ENCODE data around the gene TELO2. TPM values are rescaled to one million over a fixed set of nuclear protein-coding genes. Genes with fewer than 3 reads are reported as not detected.

TELO2 gene
- total RNA-seq, 1 donor from 2014 or later: 26.0 TPM

DNA sequence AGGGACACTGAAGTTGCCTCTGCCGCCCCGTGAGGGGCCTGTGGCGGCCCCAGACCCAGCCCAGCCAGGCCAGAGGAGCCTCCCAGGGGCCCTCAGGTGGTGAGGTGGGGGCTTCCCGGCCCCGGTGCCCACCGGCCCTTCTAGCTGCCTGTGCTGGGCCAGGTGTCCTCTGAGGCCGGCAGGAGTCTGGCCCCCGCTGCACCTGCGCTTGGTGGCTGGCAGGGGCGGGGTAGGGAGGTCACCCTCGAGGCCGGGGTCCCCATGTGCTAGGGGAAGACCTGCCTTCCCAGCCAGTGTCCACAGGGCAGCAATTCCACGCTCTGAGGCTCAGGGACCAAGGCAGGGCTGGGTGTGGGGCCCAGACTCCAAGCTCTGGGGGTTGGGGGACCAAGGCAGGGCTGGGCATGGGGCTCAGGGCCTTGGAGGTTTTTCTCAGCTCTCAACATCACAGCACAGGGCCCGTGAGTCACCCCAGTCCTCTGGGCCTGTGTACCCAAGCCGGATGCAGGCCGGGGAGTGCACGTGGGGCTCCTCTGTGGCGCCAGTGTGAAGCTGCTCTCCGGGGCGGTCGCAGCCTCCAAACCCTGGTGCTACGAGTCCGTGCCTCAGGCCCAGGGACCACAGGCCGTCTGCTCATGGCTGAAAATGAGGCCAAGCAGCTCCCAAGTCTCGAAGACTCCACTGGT lies 47.5 kb upstream of the TELO2 start:
- no peaks in the 10 kb centered on the region for H3K27me3 ChIP-seq
- TF ChIP-seq CTCF (IDR thresholded peaks at IDR 0.05): no peak
- no peaks in the 10 kb centered on the region for H3K9me3 ChIP-seq
- no peak overlapping the region for H3K27ac ChIP-seq
- peaks cover 28% of the 10 kb centered on the region for H3K36me3 ChIP-seq
- no peak for ATAC-seq
- no peaks in the 10 kb centered on the region for H3K4me1 ChIP-seq
- intact Hi-C loops (cut with DNase I): no loop called here
- no peak for DNase-seq
- H3K4me3 ChIP-seq: no peak overlapping the region

- no peak for TF ChIP-seq CTCF (IDR thresholded peaks at IDR 0.05)
- intact Hi-C loops (cut with DNase I): no loop called here
- H3K4me1 ChIP-seq: no peaks in the 10 kb centered on the region
- no peak for ATAC-seq
- no peak for DNase-seq
- peaks cover 36% of the 10 kb centered on the region for H3K36me3 ChIP-seq
- H3K4me3 ChIP-seq: no peak overlapping the region
- no peak overlapping the region for H3K27ac ChIP-seq
- no peaks in the 10 kb centered on the region for H3K27me3 ChIP-seq
- no peaks in the 10 kb centered on the region for H3K9me3 ChIP-seq
Observed at GRCh38 chr16:1446296-1447080, 46.7 kb upstream of the TELO2 start.

DNA sequence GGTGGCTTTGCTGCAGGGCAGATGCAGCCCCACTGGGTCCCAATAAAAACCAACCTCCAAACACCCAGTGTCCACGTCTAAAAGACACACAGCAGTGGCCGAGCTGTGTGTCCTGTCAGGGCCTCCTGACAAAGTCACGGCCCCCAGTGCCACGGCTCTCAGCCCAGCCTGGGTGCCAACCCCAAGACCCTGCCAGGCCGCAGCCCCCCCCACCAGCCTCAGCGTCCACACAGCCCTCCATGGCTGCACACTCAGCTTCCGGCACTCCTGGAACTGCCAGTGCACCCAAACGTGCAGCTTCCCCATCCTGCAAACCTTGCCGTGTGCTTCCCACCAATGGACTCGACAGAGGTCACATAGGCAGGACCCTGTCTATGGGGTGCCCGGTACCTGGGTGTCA lies 45.2 kb upstream of the TELO2 start:
- Histone ChIP-seq H3K4me3 (no peak overlapping the region), H3K9me3 (no peaks in the 10 kb centered on the region), H3K36me3 (peaks cover 51% of the 10 kb centered on the region), H3K4me1 (no peaks in the 10 kb centered on the region), H3K27me3 (no peaks in the 10 kb centered on the region), H3K27ac (no peak overlapping the region)
- ATAC-seq (no peak), DNase-seq (no peak)
- intact Hi-C loops (cut with DNase I): no loop called here
- TF ChIP-seq CTCF (IDR thresholded peaks at IDR 0.05): no peak

DNA sequence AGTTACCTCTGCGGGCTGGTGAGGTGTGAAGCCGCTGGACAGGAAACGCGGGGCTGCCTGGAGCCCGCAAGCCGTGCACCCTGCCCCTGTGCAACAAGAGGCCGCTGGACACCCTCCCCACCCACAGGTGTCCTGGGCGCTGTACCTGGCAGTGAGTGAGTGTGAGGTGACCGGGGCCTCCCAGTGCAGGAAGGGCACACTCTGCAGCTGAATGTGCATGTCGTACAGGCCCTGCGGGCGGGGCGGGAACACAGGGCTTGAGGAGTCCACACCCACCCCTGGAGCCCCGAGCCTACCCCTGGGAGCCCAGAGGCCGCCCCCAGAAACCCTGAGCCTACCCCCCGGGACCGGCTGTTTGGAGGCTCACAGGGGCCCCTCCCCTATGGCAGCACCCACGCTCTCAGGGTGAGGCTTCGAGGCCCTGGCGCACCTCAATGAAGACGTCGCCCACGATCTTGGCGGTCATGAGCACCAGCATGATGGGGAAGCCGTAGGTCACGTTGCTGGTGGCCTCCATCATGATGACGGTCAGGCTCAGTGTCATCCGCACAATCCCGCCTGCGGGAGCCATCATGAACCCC lies 44.5 kb upstream of the TELO2 start:
- no peak overlapping the region for H3K4me3 ChIP-seq
- no peaks in the 10 kb centered on the region for H3K27me3 ChIP-seq
- H3K27ac ChIP-seq: no peak overlapping the region
- H3K4me1 ChIP-seq: no peaks in the 10 kb centered on the region
- DNase-seq: no peak
- peaks cover 58% of the 10 kb centered on the region for H3K36me3 ChIP-seq
- no peaks in the 10 kb centered on the region for H3K9me3 ChIP-seq
- intact Hi-C loops (cut with DNase I): no loop called here
- TF ChIP-seq CTCF (IDR thresholded peaks at IDR 0.05): no peak
- no peak for ATAC-seq

DNA sequence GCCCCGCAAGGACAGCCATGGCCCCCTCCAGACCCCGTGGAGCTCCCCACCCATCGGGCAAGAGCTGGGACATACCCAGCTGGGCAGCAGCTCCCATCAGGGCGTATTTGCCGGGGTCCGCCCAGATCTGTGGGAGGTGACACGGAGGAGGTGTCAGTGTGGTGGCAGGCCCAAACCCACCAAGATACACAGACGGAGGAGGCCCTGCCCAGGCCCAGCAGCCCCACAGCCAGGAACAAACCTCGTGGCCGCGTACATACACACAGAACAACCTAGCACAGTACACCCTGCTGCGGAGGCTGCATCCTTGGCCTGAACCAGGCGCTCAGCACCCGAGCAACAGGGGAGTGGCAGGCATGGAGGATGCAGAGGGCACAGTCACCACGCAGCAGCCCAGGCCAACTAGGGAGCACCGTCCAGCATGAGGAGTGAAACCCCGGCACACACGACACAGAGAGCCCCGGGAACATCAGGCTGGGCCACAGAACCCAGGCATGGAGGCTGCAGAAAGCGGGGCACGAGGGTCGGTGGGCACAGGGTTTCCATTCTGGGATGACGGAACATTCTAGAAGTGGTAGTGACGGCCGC lies 43.9 kb upstream of the TELO2 start:
- H3K27me3 ChIP-seq: no peaks in the 10 kb centered on the region
- DNase-seq: no peak
- H3K36me3 ChIP-seq: peaks cover 64% of the 10 kb centered on the region
- intact Hi-C loops (cut with DNase I): no loop called here
- no peak for TF ChIP-seq CTCF (IDR thresholded peaks at IDR 0.05)
- no peak for ATAC-seq
- H3K4me1 ChIP-seq: no peaks in the 10 kb centered on the region
- H3K9me3 ChIP-seq: no peaks in the 10 kb centered on the region
- no peak overlapping the region for H3K4me3 ChIP-seq
- no peak overlapping the region for H3K27ac ChIP-seq
